GM19468 (cell line): ENCODE data around the gene P2RX2.

Source experiments
- ATAC-seq: cut with Tn5 transposase; IDR thresholded peaks from one replicate; pipeline ENCODE4 v1.9.1; 2021; ENCODE audit warnings: mild to moderate bottlenecking, moderate library complexity, moderate number of reproducible peaks; ENCODE audit not compliant: unreplicated experiment; ENCODE audit errors: extremely low read depth

The P2RX2 gene

GRCh38 chr12:132633398-132633797 is 14.8 kb downstream of the P2RX2 start:
- ATAC-seq, result no peak

- ATAC-seq, result no peak
Observed at GRCh38 chr12:132633901-132634300, 15.3 kb downstream of the P2RX2 start.

GRCh38 chr12:132634411-132634990 is 15.9 kb downstream of the P2RX2 start:
- no peak for ATAC-seq

- ATAC-seq, result no peak
Observed at GRCh38 chr12:132635076-132635955, 16.7 kb downstream of the P2RX2 start.

- no peak for ATAC-seq
Observed at GRCh38 chr12:132637811-132638210, 19.2 kb downstream of the P2RX2 start.

- ATAC-seq, result no peak
Observed at GRCh38 chr12:132638541-132639408, 20.2 kb downstream of the P2RX2 start.

- ATAC-seq, result no peak
Observed at GRCh38 chr12:132639956-132640520, 21.5 kb downstream of the P2RX2 start.

- no peak for ATAC-seq
Observed at GRCh38 chr12:132640936-132641335, 22.4 kb downstream of the P2RX2 start.

- ATAC-seq, result no peak
Observed at GRCh38 chr12:132641811-132642650, 23.5 kb downstream of the P2RX2 start.

GRCh38 chr12:132642846-132643835 is 24.6 kb downstream of the P2RX2 start:
- no peak for ATAC-seq

- ATAC-seq, result no peak
Observed at GRCh38 chr12:132646850-132647249, 28.3 kb downstream of the P2RX2 start.

GRCh38 chr12:132647858-132648257 is 29.3 kb downstream of the P2RX2 start:
- no peak for ATAC-seq

GRCh38 chr12:132648616-132649225 is 30.1 kb downstream of the P2RX2 start:
- ATAC-seq, result no peak

GRCh38 chr12:132649226-132649945 is 30.8 kb downstream of the P2RX2 start:
- no peak for ATAC-seq

- no peak for ATAC-seq
Observed at GRCh38 chr12:132651444-132652100, 33.0 kb downstream of the P2RX2 start.

GRCh38 chr12:132653567-132654290 is 35.2 kb downstream of the P2RX2 start:
- no peak for ATAC-seq
